ENCODE data around the gene MPPE1. TPM values are rescaled to one million over a fixed set of nuclear protein-coding genes. Genes with fewer than 3 reads are reported as not detected.

Gene MPPE1
- total and polyA plus RNA-seq, 9 of the 15 experiments (the other 6 are each of a cell fraction or from before 2014, with no cell fraction given) = 10.7 to 19.5 (median 13.3) TPM

DNA sequence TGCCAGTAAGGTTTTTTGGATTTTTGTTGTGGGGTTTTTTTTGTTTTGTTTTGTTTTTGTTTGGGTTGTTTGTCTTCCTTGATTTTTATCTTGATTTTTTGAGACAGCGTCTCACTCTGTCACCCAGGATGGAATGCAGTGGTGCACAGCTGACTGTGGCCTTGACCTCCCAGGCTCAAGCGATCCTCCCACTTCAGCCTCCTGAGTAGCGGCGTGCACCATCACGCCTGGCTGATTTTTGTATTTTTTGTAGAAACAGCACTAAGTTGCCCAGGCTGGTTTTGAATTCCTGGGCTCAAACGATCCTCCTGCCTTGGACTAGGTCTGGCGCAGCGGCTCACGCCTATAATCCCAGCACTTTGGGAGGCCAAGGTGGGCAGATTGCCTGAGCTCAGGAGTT, 16.4 kb downstream of the MPPE1 start:
- Histone ChIP-seq H3K27me3 (ENCODE audit: control insufficient read depth in 2 of 2, insufficient read depth in 2 of 2, low read length in 2 of 2) (no peaks in the 10 kb centered on the region), H3K36me3 (ENCODE audit: control insufficient read depth, insufficient read depth, low read length) (peaks cover 5% of the 10 kb centered on the region; the same call in 1 of the 3 replicates), H3K27ac (ENCODE audit: extremely low read depth, low read depth, low read length) (no peak overlapping the region), H3K4me3 (no peak overlapping the region), H2AFZ (ENCODE audit: low read depth, low read length) (no peak overlapping the region), H3K4me2 (ENCODE audit: insufficient read depth, low read length) (no peak overlapping the region), H3K79me2 (ENCODE audit: control insufficient read depth, insufficient read depth, low read length) (no peaks in the 10 kb centered on the region), H3K9ac (ENCODE audit: insufficient read depth in 1 of 2, low read depth in 2 of 2, low read length in 2 of 2) (no peak overlapping the region), H3K9me3 (replicated peaks; ENCODE audit: control insufficient read depth, insufficient read depth, low read depth, low read length) (no peaks in the 10 kb centered on the region), H4K20me1 (replicated peaks; ENCODE audit: control insufficient read depth, insufficient read depth, low read length) (no peaks in the 10 kb centered on the region), H3K9me1 (ENCODE audit: control insufficient read depth, insufficient read depth, low read length) (no peaks in the 10 kb centered on the region), H3K4me1 (replicated peaks in 1 of 2; ENCODE audit: control insufficient read depth in 2 of 2, insufficient read depth in 2 of 2, low read length in 2 of 2) (peaks cover 0 to 4% of the 10 kb centered on the region in 2 experiments; a peak in 3 of 5 replicates)
- ATAC-seq (no peak), FAIRE-seq (no peak), DNase-seq (ENCODE audit: extremely low read depth in 1 of 4, low spot score in 3 of 4) (no peak)
- 75% methylated on average over 9 of the region's 9 CpGs for WGBS (ENCODE audit: insufficient coverage, low coverage, missing lambda C conversion rate)
- in situ Hi-C loops (cut with MboI) = no loop called here
- ChIA-PET CTCF (ENCODE audit: low intra/inter-chr PET ratio) (no interaction called here), POLR2A (interaction anchor here (0.6 to 1.4 kb wide), 4 partner anchors 11 to 416 kb away, joined by 3 to 6 read pairs (median 4); no protein-coding TSS in a partner anchor)
- BruUV-seq (replicated peaks) = no TSS peak
- no peak for TF ChIP-seq PTBP1 (IDR thresholded peaks at IDR 0.05; ENCODE audit: low read depth, low read length)
- TF ChIP-seq PHF21A (IDR thresholded peaks at IDR 0.05; ENCODE audit: borderline replicate concordance, low read depth) = no peak
- no peak for TF ChIP-seq ZEB2 (IDR thresholded peaks at IDR 0.05)
- TF ChIP-seq ETV1 (tag; conservative IDR thresholded peaks at IDR 0.05; ENCODE audit: low read depth) = no peak
- no peak for TF ChIP-seq ZSCAN32 (CRISPR knock-in tag; IDR thresholded peaks at IDR 0.05)
- no peak for TF ChIP-seq POLR2AphosphoS5 (IDR thresholded peaks at IDR 0.05; ENCODE audit: control insufficient read depth, insufficient read depth, low read depth, low read length)
- no peak for TF ChIP-seq PHF8 (IDR thresholded peaks at IDR 0.05; ENCODE audit: borderline replicate concordance, low read length)
- no peak for TF ChIP-seq ADNP (tag; IDR thresholded peaks at IDR 0.05)
- no peak for TF ChIP-seq SRSF9 (IDR thresholded peaks at IDR 0.05; ENCODE audit: borderline replicate concordance, low read depth, low read length)
- no peak for TF ChIP-seq HDAC1 (IDR thresholded peaks at IDR 0.05)
- TF ChIP-seq HNRNPUL1 (IDR thresholded peaks at IDR 0.05; ENCODE audit: low read length) = no peak
- TF ChIP-seq ZNF121 (CRISPR knock-in tag; conservative IDR thresholded peaks at IDR 0.05) = no peak
- TF ChIP-seq NFRKB (IDR thresholded peaks at IDR 0.05; ENCODE audit: low read depth) = no peak
- no peak for TF ChIP-seq MCM7 (IDR thresholded peaks at IDR 0.05)
- intact Hi-C loops (cut with micrococcal nuclease) = no loop called here
